Endothelial cell (in vitro differentiated cells): Measurements from ENCODE around the gene ARHGAP19. TPM values are rescaled to one million over a fixed set of nuclear protein-coding genes. Genes with fewer than 3 reads are reported as not detected.
"Not testable (repeated sequence)": the region's sequence is repeated elsewhere in the genome, so short reads cannot be mapped to it uniquely, and the experiment has no call there.

ENCODE experiments used
- DNase-seq: peaks from one replicate; pipeline ENCODE4 v3.0.0; 2021; ENCODE audit warnings: low spot score
- H3K27ac Mint-ChIP-seq: one replicate; pipeline ENCODE4 v1.8.0; 2021; ENCODE audit warnings: mixed read lengths, inconsistent platforms; ENCODE audit not compliant: unreplicated experiment
- H3K27me3 Mint-ChIP-seq: one replicate; pipeline ENCODE4 v1.8.0; 2021; ENCODE audit warnings: mild to moderate bottlenecking, moderate library complexity, mixed read lengths, inconsistent platforms; ENCODE audit not compliant: unreplicated experiment
- H3K36me3 Mint-ChIP-seq: one replicate; pipeline ENCODE4 v1.8.0; 2021; ENCODE audit warnings: mild to moderate bottlenecking, low read depth, mixed read lengths, inconsistent platforms; ENCODE audit not compliant: unreplicated experiment
- H3K4me1 Mint-ChIP-seq: one replicate; pipeline ENCODE4 v1.8.0; 2021; ENCODE audit warnings: mild to moderate bottlenecking, mixed read lengths, inconsistent platforms; ENCODE audit not compliant: unreplicated experiment
- H3K4me3 Mint-ChIP-seq: one replicate; pipeline ENCODE4 v1.8.0; 2021; ENCODE audit warnings: mild to moderate bottlenecking, mixed read lengths, inconsistent platforms; ENCODE audit not compliant: unreplicated experiment
- H3K9me3 Mint-ChIP-seq: one replicate; pipeline ENCODE4 v1.8.0; 2021; ENCODE audit warnings: mixed read lengths, inconsistent platforms; ENCODE audit not compliant: unreplicated experiment
- total RNA-seq: library from RNA; stranded (reverse); fragmentation: NEBNext Ultra II Directional; extraction: Animal tissue kit (Norgen Biotek cat#: 25700); gene quantifications from one replicate; pipeline ENCODE4 v1.2.1, GENCODE V29; 2021; ENCODE audit not compliant: unreplicated experiment
- TF ChIP-seq, protein P1 (sequence below): fragments of 200-600 bp; sonication (generic); IDR thresholded peaks from one replicate; pipeline ENCODE4 v1.5.0; 2021; ENCODE audit warnings: antibody characterized with exemption; ENCODE audit not compliant: unreplicated experiment

The ARHGAP19 gene
- total RNA-seq, 1 donor from 2014 or later = 19.8 TPM

DNA sequence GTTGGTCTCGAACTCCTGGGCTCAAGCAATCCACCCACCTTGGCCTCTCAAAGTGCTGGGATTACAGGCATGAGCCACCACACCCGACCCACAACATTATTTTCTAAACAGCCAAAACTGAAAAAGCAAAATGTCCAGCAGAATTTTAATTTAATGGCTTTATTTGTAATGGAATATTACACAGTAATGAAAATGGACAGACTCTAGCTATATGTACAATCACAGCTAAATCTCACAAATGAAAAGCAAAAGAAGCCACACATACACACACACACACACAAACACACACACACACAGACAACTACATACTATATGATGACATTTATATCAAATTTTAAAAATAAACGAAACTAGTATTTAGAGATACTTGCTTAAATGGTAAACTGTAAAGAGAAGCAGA is 18.7 kb downstream of the ARHGAP19 start:
- no peak for DNase-seq
- TF ChIP-seq, protein P1, sequence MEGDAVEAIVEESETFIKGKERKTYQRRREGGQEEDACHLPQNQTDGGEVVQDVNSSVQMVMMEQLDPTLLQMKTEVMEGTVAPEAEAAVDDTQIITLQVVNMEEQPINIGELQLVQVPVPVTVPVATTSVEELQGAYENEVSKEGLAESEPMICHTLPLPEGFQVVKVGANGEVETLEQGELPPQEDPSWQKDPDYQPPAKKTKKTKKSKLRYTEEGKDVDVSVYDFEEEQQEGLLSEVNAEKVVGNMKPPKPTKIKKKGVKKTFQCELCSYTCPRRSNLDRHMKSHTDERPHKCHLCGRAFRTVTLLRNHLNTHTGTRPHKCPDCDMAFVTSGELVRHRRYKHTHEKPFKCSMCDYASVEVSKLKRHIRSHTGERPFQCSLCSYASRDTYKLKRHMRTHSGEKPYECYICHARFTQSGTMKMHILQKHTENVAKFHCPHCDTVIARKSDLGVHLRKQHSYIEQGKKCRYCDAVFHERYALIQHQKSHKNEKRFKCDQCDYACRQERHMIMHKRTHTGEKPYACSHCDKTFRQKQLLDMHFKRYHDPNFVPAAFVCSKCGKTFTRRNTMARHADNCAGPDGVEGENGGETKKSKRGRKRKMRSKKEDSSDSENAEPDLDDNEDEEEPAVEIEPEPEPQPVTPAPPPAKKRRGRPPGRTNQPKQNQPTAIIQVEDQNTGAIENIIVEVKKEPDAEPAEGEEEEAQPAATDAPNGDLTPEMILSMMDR = no peak

DNA sequence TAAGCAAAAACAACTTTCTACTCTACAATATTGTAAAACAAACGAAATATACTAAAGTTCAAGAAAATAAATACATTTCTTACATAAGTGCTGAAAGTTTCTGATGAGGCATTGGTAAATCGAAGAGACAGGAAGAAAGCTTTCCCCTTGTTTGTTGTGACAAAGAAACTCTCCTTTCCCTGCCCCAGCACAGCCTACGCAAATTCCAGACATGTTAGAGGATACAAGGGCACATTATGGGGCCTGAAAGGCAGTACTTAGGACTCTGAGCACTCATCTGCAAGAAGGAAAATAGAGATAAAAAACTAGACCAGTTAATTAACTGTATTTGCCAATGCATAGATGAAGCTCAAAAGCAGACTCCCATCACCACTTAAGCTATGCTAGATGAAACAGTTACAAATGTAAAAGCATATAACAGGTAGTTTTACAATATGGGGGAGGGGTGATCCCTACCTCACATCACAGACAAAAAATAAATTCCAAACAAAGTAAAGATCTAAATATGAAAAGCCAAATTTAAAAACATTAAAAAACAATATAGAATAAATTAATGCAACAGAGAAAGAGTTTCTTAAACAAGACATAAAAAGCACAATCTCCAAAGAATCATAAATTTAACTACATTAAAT is 21.8 kb downstream of the ARHGAP19 start:
- Mint-ChIP-seq H3K9me3 (no peaks in the 10 kb centered on the region), H3K36me3 (peaks cover 8% of the 10 kb centered on the region), H3K4me1 (peaks cover 6% of the 10 kb centered on the region), H3K27ac (peak overlapping the region; percentile 72), H3K27me3 (peaks cover 2% of the 10 kb centered on the region), H3K4me3 (no peak overlapping the region)
- peak; percentile 14 for DNase-seq
- TF ChIP-seq, protein P1 = no peak

More for the DNA sequence above, 18.7 kb downstream of the ARHGAP19 start:
- Mint-ChIP-seq H3K4me3 (no peak overlapping the region), H3K36me3 (peaks cover 5% of the 10 kb centered on the region), H3K27me3 (no peaks in the 10 kb centered on the region), H3K9me3 (no peaks in the 10 kb centered on the region), H3K27ac (no peak overlapping the region), H3K4me1 (peaks cover 2% of the 10 kb centered on the region)

DNA sequence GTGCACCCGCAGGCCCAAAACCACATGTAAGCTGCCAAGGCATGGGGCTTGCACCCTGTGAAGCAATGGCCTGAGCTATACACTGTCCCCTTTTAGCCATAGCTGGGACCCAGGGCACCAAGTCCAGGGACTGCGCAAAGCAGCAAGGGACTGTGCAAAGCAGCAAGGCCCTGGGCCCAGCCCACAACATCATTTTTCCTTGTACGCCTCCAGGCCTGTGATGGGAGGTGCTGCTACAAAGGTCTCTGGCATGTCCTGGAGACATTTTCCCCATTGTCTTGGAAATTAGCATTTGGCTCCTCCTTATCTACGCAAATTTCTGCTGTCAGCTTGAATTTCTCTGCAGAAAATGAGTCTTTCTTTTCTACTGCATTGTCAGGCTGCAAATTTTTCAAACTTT is 24.8 kb downstream of the ARHGAP19 start:
- Mint-ChIP-seq H3K27me3 (peaks cover 2% of the 10 kb centered on the region), H3K36me3 (peaks cover 15% of the 10 kb centered on the region), H3K4me1 (peaks cover 4% of the 10 kb centered on the region), H3K9me3 (no peaks in the 10 kb centered on the region), H3K4me3 (no peak overlapping the region), H3K27ac (no peak overlapping the region)
- DNase-seq = no peak
- TF ChIP-seq, protein P1 = no peak

GRCh38 chr10:97265095-97265494 is 27.3 kb downstream of the ARHGAP19 start:
- H3K27ac Mint-ChIP-seq, H3K27me3 Mint-ChIP-seq, H3K4me1 Mint-ChIP-seq: not testable (repeated sequence)

GRCh38 chr10:97263971-97264370 is 28.5 kb downstream of the ARHGAP19 start:
- no peak for DNase-seq
- peaks cover 10% of the 10 kb centered on the region for H3K36me3 Mint-ChIP-seq
- peaks cover 2% of the 10 kb centered on the region for H3K27me3 Mint-ChIP-seq
- H3K4me3 Mint-ChIP-seq = no peak overlapping the region
- H3K9me3 Mint-ChIP-seq = no peaks in the 10 kb centered on the region
- TF ChIP-seq, protein P1 = no peak
- H3K4me1 Mint-ChIP-seq = peaks cover 4% of the 10 kb centered on the region
- no peak overlapping the region for H3K27ac Mint-ChIP-seq

More at GRCh38 chr10:97265095-97265494, 27.3 kb downstream of the ARHGAP19 start:
- H3K4me3 Mint-ChIP-seq, DNase-seq, H3K9me3 Mint-ChIP-seq: not testable (repeated sequence)
- H3K36me3 Mint-ChIP-seq = peaks cover 10% of the 10 kb centered on the region
